ENCODE data around the gene NAB1. TPM values are rescaled to one million over a fixed set of nuclear protein-coding genes. Genes with fewer than 3 reads are reported as not detected.

NAB1 gene
- polyA plus RNA-seq, 1 of the 3 experiments (the other 2 are of a cell fraction) = 9.7 TPM

DNA sequence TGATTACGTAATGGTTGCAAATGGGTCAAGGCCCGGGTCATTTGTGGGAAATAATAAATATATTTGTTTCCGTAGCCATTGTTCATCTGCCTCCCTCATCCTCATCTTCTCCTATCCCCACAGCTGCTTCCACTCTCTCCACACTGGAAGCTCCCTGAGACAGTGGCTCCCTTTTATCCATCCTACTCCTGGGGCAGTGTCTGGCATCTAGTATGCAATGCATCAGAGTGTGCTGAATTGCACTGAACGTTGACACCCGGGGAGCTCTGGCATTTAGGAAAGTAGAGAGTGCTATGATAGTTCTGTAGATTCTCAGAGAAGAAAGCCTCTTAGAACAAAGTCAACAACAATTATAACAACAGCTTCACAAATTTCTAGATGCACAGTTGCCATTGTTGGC is 45.5 kb upstream of the NAB1 start:
- 54% methylated on average over 5 of the region's 5 CpGs for WGBS (ENCODE audit: low lambda C conversion rate)
- CTCF ChIA-PET = no interaction called here
- Histone ChIP-seq H2AFZ (ENCODE audit: low read depth) (no peak overlapping the region), H3K9ac (no peak overlapping the region), H3K27me3 (ENCODE audit: insufficient read depth) (no peaks in the 10 kb centered on the region), H3K4me3 (ENCODE audit: low read depth in 2 of 2, low read length in 1 of 2) (no peak overlapping the region), H3K36me3 (replicated peaks in 1 of 2; ENCODE audit: control insufficient read depth in 1 of 2, insufficient read depth in 2 of 2, low read length in 1 of 2) (no peaks in the 10 kb centered on the region), H3K27ac (ENCODE audit: low read depth in 2 of 2, low read length in 1 of 2) (no peak overlapping the region), H4K20me1 (ENCODE audit: insufficient read depth) (no peaks in the 10 kb centered on the region), H3K79me2 (ENCODE audit: insufficient read depth) (no peaks in the 10 kb centered on the region), H3K4me1 (ENCODE audit: control insufficient read depth in 1 of 2, insufficient read depth in 2 of 2, low read depth in 1 of 2, low read length in 1 of 2) (no peaks in the 10 kb centered on the region; a peak in 1 of 4 replicates), H3K4me2 (no peak overlapping the region), H3K9me3 (no peaks in the 10 kb centered on the region), H3K9me2 (no peaks in the 10 kb centered on the region), H3F3A (replicated peaks; ENCODE audit: insufficient read depth) (no peaks in the 10 kb centered on the region)
- POLR2A ChIA-PET = no interaction called here
- TF ChIP-seq TAF1 (IDR thresholded peaks at IDR 0.05; ENCODE audit: borderline replicate concordance, low read depth, low read length) (no peak), EZH2phosphoT487 (IDR thresholded peaks at IDR 0.05; ENCODE audit: borderline replicate concordance, low read depth) (no peak), SMC3 (IDR thresholded peaks at IDR 0.05; ENCODE audit: low read depth, low read length) (no peak), RCOR1 (IDR thresholded peaks at IDR 0.05; ENCODE audit: low read length) (no peak), FOXJ3 (CRISPR knock-in tag; IDR thresholded peaks at IDR 0.05) (no peak), NRF1 (IDR thresholded peaks at IDR 0.05; ENCODE audit: low read depth, low read length) (no peak), POLR2AphosphoS5 (IDR thresholded peaks at IDR 0.05; ENCODE audit: low read depth, low read length) (no peak), RFX5 (IDR thresholded peaks at IDR 0.05; ENCODE audit: low read length) (no peak), MEF2A (IDR thresholded peaks at IDR 0.05; ENCODE audit: borderline replicate concordance, low read depth) (no peak), JUND (IDR thresholded peaks at IDR 0.05) (no peak), SIN3A (IDR thresholded peaks at IDR 0.05; ENCODE audit: borderline replicate concordance, low read depth, low read length) (no peak)
- TF ChIP-seq, protein P1, sequence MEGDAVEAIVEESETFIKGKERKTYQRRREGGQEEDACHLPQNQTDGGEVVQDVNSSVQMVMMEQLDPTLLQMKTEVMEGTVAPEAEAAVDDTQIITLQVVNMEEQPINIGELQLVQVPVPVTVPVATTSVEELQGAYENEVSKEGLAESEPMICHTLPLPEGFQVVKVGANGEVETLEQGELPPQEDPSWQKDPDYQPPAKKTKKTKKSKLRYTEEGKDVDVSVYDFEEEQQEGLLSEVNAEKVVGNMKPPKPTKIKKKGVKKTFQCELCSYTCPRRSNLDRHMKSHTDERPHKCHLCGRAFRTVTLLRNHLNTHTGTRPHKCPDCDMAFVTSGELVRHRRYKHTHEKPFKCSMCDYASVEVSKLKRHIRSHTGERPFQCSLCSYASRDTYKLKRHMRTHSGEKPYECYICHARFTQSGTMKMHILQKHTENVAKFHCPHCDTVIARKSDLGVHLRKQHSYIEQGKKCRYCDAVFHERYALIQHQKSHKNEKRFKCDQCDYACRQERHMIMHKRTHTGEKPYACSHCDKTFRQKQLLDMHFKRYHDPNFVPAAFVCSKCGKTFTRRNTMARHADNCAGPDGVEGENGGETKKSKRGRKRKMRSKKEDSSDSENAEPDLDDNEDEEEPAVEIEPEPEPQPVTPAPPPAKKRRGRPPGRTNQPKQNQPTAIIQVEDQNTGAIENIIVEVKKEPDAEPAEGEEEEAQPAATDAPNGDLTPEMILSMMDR (IDR thresholded peaks at IDR 0.05) = no peak
- TF ChIP-seq, protein P2, sequence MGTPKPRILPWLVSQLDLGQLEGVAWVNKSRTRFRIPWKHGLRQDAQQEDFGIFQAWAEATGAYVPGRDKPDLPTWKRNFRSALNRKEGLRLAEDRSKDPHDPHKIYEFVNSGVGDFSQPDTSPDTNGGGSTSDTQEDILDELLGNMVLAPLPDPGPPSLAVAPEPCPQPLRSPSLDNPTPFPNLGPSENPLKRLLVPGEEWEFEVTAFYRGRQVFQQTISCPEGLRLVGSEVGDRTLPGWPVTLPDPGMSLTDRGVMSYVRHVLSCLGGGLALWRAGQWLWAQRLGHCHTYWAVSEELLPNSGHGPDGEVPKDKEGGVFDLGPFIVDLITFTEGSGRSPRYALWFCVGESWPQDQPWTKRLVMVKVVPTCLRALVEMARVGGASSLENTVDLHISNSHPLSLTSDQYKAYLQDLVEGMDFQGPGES (IDR thresholded peaks at IDR 0.05; ENCODE audit: low read depth, low read length) = no peak
- TF ChIP-seq, protein P3, sequence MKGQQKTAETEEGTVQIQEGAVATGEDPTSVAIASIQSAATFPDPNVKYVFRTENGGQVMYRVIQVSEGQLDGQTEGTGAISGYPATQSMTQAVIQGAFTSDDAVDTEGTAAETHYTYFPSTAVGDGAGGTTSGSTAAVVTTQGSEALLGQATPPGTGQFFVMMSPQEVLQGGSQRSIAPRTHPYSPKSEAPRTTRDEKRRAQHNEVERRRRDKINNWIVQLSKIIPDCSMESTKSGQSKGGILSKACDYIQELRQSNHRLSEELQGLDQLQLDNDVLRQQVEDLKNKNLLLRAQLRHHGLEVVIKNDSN (IDR thresholded peaks at IDR 0.05; ENCODE audit: borderline replicate concordance, low read depth) = no peak
- TF ChIP-seq, protein P4, sequence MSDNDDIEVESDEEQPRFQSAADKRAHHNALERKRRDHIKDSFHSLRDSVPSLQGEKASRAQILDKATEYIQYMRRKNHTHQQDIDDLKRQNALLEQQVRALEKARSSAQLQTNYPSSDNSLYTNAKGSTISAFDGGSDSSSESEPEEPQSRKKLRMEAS (IDR thresholded peaks at IDR 0.05; ENCODE audit: low read depth) = no peak
- no peak for DNase-seq

Measured in SK-N-SH (cell line).